Bronchial epithelial cell (primary cell): ENCODE measurements around the gene JCAD. TPM values are rescaled to one million over a fixed set of nuclear protein-coding genes. Genes with fewer than 3 reads are reported as not detected.

Experiments
- DNase-seq: peaks from one replicate; pipeline ENCODE4 v3.0.0-alpha.2; 2010; ENCODE audit warnings: low read depth
- FAIRE-seq: peaks from 2 replicates; lab custom pipeline; 2011; peaks lifted over from hg19 to GRCh38; lab: Jason Lieb, UNC
- H3K27me3 ChIP-seq: 2 replicates; pipeline ENCODE4 v1.5.1; 2011; ENCODE audit warnings: low read length; ENCODE audit not compliant: control insufficient read depth, insufficient read depth
- H3K36me3 ChIP-seq: 2 replicates; pipeline ENCODE4 v1.5.1; 2011; ENCODE audit warnings: low read length; ENCODE audit not compliant: control insufficient read depth, insufficient read depth
- H3K4me3 ChIP-seq: 2 replicates; pipeline ENCODE4 v1.5.1; 2011; ENCODE audit warnings: mild to moderate bottlenecking, low read depth, low read length, control low read depth
- CTCF ChIP-seq: IDR thresholded peaks from 2 replicates; pipeline ENCODE4 v1.5.1; 2011; ENCODE audit warnings: mild to moderate bottlenecking, moderate library complexity, low read length, control low read depth, inconsistent platforms; ENCODE audit not compliant: insufficient read depth, severe bottlenecking
- total RNA-seq: library from RNA; depleted of rRNA; stranded (reverse); fragments of >200 nt; gene quantifications from 2 replicates; pipeline ENCODE4 v1.2.1, GENCODE V29; 2014

The JCAD gene
- total RNA-seq, 1 donor from 2014 or later, result under 0.01 TPM

- no peak for TF ChIP-seq CTCF
- H3K36me3 ChIP-seq, result no peaks in the 10 kb centered on the region
- DNase-seq (no peak), FAIRE-seq (no peak)
- no peaks in the 10 kb centered on the region for H3K27me3 ChIP-seq
- H3K4me3 ChIP-seq, result peak overlapping the region; percentile 40
These were observed 735 bp downstream of the JCAD start for GRCh38 chr10:30058570-30059132.

DNA sequence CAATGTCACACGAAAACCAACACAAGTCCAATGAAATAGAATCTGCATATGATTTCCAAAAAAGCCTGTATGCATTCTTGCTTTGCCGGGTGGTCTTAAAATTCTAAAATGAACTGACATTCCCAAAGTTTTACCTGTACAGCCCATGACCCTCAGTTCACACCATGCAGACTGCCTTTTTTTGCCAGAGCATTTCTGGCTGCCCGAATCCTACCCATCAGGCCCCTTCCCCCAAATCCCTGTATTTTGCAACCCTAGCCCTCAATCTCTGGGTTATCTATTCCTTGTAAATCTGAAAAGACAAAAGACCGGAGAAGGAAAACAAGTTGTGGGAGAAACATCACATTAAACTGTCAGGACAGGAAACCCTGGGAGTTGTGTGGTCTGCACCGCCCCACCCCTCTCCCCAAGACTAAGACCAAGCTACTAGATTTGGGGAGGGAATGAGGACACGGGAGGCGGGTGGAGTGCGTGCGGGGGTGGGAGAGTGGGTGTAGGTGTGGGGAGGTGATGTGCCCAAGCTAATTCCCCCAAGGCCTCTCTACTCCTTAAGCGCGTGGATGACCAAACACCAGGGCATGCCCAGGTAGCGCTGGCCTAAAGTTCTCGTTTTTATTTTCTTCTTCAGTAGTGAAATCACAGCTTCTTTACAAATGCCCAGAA, 1.4 kb downstream of the JCAD start:
- DNase-seq (no peak), FAIRE-seq (no peak)
- Histone ChIP-seq H3K27me3 (no peaks in the 10 kb centered on the region), H3K36me3 (no peaks in the 10 kb centered on the region), H3K4me3 (no peak overlapping the region)
- no peak for TF ChIP-seq CTCF

DNA sequence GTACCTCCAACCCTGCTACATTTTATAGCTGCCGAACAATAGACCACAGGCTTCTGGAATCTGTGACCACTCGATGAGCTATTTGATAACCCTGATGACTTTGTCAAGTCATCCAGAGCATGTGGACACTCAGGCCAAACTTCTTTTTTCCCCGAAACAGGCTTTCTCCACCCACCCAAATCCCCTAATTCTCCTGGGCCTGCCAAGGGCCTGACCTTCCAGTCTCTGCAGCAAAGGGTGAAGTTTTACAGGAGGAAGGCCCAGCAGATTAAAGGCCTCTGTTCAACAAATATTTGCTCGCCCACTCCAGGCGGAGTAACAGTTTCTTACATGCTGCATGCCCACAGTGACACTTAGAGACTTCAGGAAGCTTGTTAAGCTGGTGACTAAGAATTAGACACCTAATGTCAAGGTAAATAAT, 2.0 kb downstream of the JCAD start:
- DNase-seq (peak; percentile 71), FAIRE-seq (no peak)
- TF ChIP-seq CTCF, result no peak
- no peaks in the 10 kb centered on the region for H3K36me3 ChIP-seq
- H3K4me3 ChIP-seq, result no peak overlapping the region
- no peaks in the 10 kb centered on the region for H3K27me3 ChIP-seq

- H3K36me3 ChIP-seq, result no peaks in the 10 kb centered on the region
- no peak for TF ChIP-seq CTCF
- DNase-seq (no peak), FAIRE-seq (no peak)
- H3K4me3 ChIP-seq, result no peak overlapping the region
- no peaks in the 10 kb centered on the region for H3K27me3 ChIP-seq
These were observed 2.5 kb downstream of the JCAD start for GRCh38 chr10:30056767-30057355.

DNA sequence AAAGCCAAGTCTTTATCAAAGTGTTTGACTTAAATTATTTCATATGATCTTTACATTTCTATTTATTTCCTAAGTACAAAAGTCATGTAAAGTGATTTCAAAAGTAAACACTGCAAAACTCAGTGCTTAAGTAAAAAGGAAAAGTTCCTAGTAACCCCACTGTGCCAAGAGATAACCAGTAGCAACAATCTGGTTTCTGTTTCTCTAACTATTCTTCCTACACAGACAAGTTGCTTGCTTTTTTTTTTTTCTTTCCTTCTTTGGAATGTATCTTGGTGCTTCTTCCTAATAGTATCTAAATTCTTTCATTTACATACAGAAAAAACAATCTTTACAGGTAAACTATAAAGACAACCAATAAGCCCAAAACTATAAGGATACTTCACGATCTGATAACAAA, 3.1 kb downstream of the JCAD start:
- H3K27me3 ChIP-seq, result no peaks in the 10 kb centered on the region
- DNase-seq (no peak), FAIRE-seq (no peak)
- no peak for TF ChIP-seq CTCF
- no peaks in the 10 kb centered on the region for H3K36me3 ChIP-seq
- H3K4me3 ChIP-seq, result no peak overlapping the region

GRCh38 chr10:30055226-30055662, 4.1 kb downstream of the JCAD start:
- TF ChIP-seq CTCF, result no peak
- Histone ChIP-seq H3K4me3 (no peak overlapping the region), H3K36me3 (no peaks in the 10 kb centered on the region), H3K27me3 (no peaks in the 10 kb centered on the region)
- FAIRE-seq (no peak), DNase-seq (no peak)
